IMR-90 (cell line): ENCODE data around the gene SLIT1. TPM values are rescaled to one million over a fixed set of nuclear protein-coding genes. Genes with fewer than 3 reads are reported as not detected.

Experiments
- ATAC-seq: fragments of 200-7000 bp; cut with Tn5 transposase; 2 replicates; pipeline ENCODE4 v1.9.1; 2020; ENCODE audit warnings: low read depth, mild to moderate bottlenecking, moderate library complexity
- BruUV-seq: library from RNA; stranded (reverse); fragments of 400-500 nt; replicated peaks from 2 replicates; lab custom pipeline; 2021; lab: Mats Ljungman, UMichigan
- CTCF ChIA-PET: fragments of 300-600 bp; formaldehyde crosslinking; extraction: SDS; loops from one replicate; lab custom pipeline; 2021; ENCODE audit warnings: antibody characterized with exemption; lab: Yijun Ruan, JAX
- POLR2A ChIA-PET: fragments of 300-600 bp; sonication (Branson Sonifier 250); formaldehyde crosslinking; loops from one replicate; lab custom pipeline; 2022; ENCODE audit warnings: antibody characterized with exemption; ENCODE audit not compliant: unreplicated experiment; lab: Charles Lee
- DNase-seq: peaks from one replicate; pipeline ENCODE4 v3.0.0; 2013
- H2AFZ ChIP-seq: replicated peaks from 2 replicates; pipeline ENCODE3; 2013; ENCODE audit warnings: low read length, mild to moderate bottlenecking; ENCODE audit not compliant: poor library complexity
- H2AK5ac ChIP-seq: 2 replicates; pipeline ENCODE4 v1.6.1; 2013; ENCODE audit warnings: low read depth, low read length, inconsistent platforms
- H2AK9ac ChIP-seq: replicated peaks from 2 replicates; pipeline ENCODE3; 2013; ENCODE audit warnings: mild to moderate bottlenecking, low read depth, low read length, moderate library complexity; ENCODE audit not compliant: poor library complexity
- H2BK120ac ChIP-seq: 2 replicates; pipeline ENCODE4 v1.6.1; 2013; ENCODE audit warnings: low read depth, low read length, inconsistent platforms
- H2BK15ac ChIP-seq: 3 replicates; pipeline ENCODE4 v1.6.1; 2013; ENCODE audit warnings: low read depth, low read length, inconsistent platforms
- H2BK20ac ChIP-seq: 2 replicates; pipeline ENCODE4 v1.6.1; 2013; ENCODE audit warnings: low read depth, mild to moderate bottlenecking, inconsistent platforms, low read length, moderate library complexity
- H2BK5ac ChIP-seq: 2 replicates; pipeline ENCODE4 v1.6.1; 2013; ENCODE audit warnings: mild to moderate bottlenecking, low read depth, low read length, inconsistent platforms; ENCODE audit not compliant: poor library complexity, severe bottlenecking
- H3K14ac ChIP-seq: replicated peaks from 2 replicates; pipeline ENCODE4 v1.6.1; 2013; ENCODE audit warnings: low read depth, low read length, inconsistent platforms
- H3K18ac ChIP-seq: 2 replicates; pipeline ENCODE4 v1.6.1; 2013; ENCODE audit warnings: low read depth, low read length, control low read depth
- H3K23ac ChIP-seq: 2 replicates; pipeline ENCODE4 v1.6.1; 2013; ENCODE audit warnings: low read depth, low read length, inconsistent platforms
- H3K27ac ChIP-seq: 2 replicates; pipeline ENCODE4 v1.5.1; 2013; ENCODE audit warnings: mild to moderate bottlenecking, control low read depth, low read length; ENCODE audit not compliant: insufficient read depth
- H3K27me3 ChIP-seq: 2 replicates; pipeline ENCODE4 v1.6.1; 2013; ENCODE audit warnings: low read length; ENCODE audit not compliant: control insufficient read depth, insufficient read depth
- H3K36me3 ChIP-seq: 2 replicates; pipeline ENCODE4 v1.6.1; 2013; ENCODE audit warnings: low read length, mixed read lengths; ENCODE audit not compliant: control insufficient read depth, insufficient read depth
- H3K4ac ChIP-seq: 2 replicates; pipeline ENCODE4 v1.6.1; 2013; ENCODE audit warnings: low read depth, low read length, inconsistent platforms
- H3K4me1 ChIP-seq: 2 replicates; pipeline ENCODE4 v1.6.1; 2013; ENCODE audit warnings: low read length, mixed read lengths; ENCODE audit not compliant: control insufficient read depth, insufficient read depth
- H3K4me2 ChIP-seq: 2 replicates; pipeline ENCODE4 v1.6.1; 2013; ENCODE audit warnings: low read depth, mild to moderate bottlenecking, control low read depth, low read length, moderate library complexity
- H3K4me3 ChIP-seq: 2 replicates; pipeline ENCODE4 v1.5.1; 2013; ENCODE audit warnings: low read depth, mild to moderate bottlenecking, control low read depth, low read length, moderate library complexity; ENCODE audit not compliant: insufficient read depth
- H3K56ac ChIP-seq: 2 replicates; pipeline ENCODE4 v1.6.1; 2013; ENCODE audit warnings: low read length, inconsistent platforms; ENCODE audit not compliant: insufficient read depth; ENCODE audit errors: extremely low read depth
- H3K79me1 ChIP-seq, 2 experiments: 2 replicates each; pipeline ENCODE4 v1.6.1; 2013; ENCODE audit warnings: low read length in 2 of 2, inconsistent platforms in 1 of 2, low read depth in 1 of 2
- H3K9ac ChIP-seq: 2 replicates; pipeline ENCODE4 v1.6.1; 2013; ENCODE audit warnings: low read depth, low read length, control low read depth
- H3K9me1 ChIP-seq: 2 replicates; pipeline ENCODE4 v1.6.1; 2013; ENCODE audit warnings: low read length, inconsistent platforms; ENCODE audit not compliant: insufficient read depth
- H3K9me3 ChIP-seq: 2 replicates; pipeline ENCODE4 v1.6.1; 2013; ENCODE audit warnings: low read length; ENCODE audit not compliant: control insufficient read depth, insufficient read depth
- H4K20me1 ChIP-seq: 2 replicates; pipeline ENCODE4 v1.6.1; 2013; ENCODE audit warnings: low read length, inconsistent platforms; ENCODE audit not compliant: insufficient read depth
- H4K5ac ChIP-seq: 2 replicates; pipeline ENCODE4 v1.6.1; 2013; ENCODE audit warnings: mild to moderate bottlenecking, low read depth, low read length, control low read depth
- H4K8ac ChIP-seq, 2 experiments: 2 replicates each; pipeline ENCODE4 v1.6.1; 2013; ENCODE audit warnings: low read depth in 2 of 2, low read length in 2 of 2, control low read depth in 1 of 2, inconsistent platforms in 1 of 2
- H4K91ac ChIP-seq: 2 replicates; pipeline ENCODE4 v1.6.1; 2013; ENCODE audit warnings: low read depth, low read length, inconsistent platforms; ENCODE audit not compliant: insufficient read depth
- BHLHE40 ChIP-seq: fragments of 150-350 bp; IDR thresholded peaks from 2 replicates; pipeline ENCODE4 v1.6.1; 2016; ENCODE audit warnings: mild to moderate bottlenecking, low read depth, low read length
- CEBPB ChIP-seq: IDR thresholded peaks from 2 replicates; pipeline ENCODE4 v1.6.1; 2012; ENCODE audit warnings: low read depth, low read length, improper control_type of control experiment
- CHD1 ChIP-seq: IDR thresholded peaks from 2 replicates; pipeline ENCODE4 v1.6.1; 2012; ENCODE audit warnings: low read depth, low read length, improper control_type of control experiment
- FOS ChIP-seq: fragments of 150-350 bp; IDR thresholded peaks from 2 replicates; pipeline ENCODE4 v1.6.1; 2016; ENCODE audit warnings: low read depth, low read length
- MAZ ChIP-seq: IDR thresholded peaks from 2 replicates; pipeline ENCODE4 v1.6.1; 2012; ENCODE audit warnings: low read depth, mild to moderate bottlenecking, low read length, improper control_type of control experiment, moderate library complexity, borderline replicate concordance
- MXI1 ChIP-seq: IDR thresholded peaks from 2 replicates; pipeline ENCODE4 v1.6.1; 2012; ENCODE audit warnings: low read depth, mild to moderate bottlenecking, low read length, moderate library complexity, borderline replicate concordance
- NFE2L2 ChIP-seq: fragments of 150-350 bp; IDR thresholded peaks from 2 replicates; pipeline ENCODE4 v1.6.1; 2016; ENCODE audit warnings: low read depth, mild to moderate bottlenecking, low read length
- RAD21 ChIP-seq: IDR thresholded peaks from 2 replicates; pipeline ENCODE4 v1.6.1; 2012; ENCODE audit warnings: low read length, improper control_type of control experiment
- RCOR1 ChIP-seq: IDR thresholded peaks from 2 replicates; pipeline ENCODE4 v1.6.1; 2012; ENCODE audit warnings: mild to moderate bottlenecking, low read length, improper control_type of control experiment; ENCODE audit not compliant: insufficient replicate concordance
- SMC3 ChIP-seq: fragments of 150-350 bp; IDR thresholded peaks from 2 replicates; pipeline ENCODE4 v1.6.1; 2016; ENCODE audit warnings: low read depth, mild to moderate bottlenecking, antibody characterized with exemption, low read length, moderate library complexity
- WGBS, 2 experiments: methylation state at CpG; one replicate each; pipeline versions ENCODE4 v1.1.5 to v1.1.7; 2013; ENCODE audit warnings: missing lambda C conversion rate in 2 of 2; ENCODE audit not compliant: insufficient read length in 1 of 2; ENCODE audit errors: extremely low coverage in 2 of 2; 5-methylcytosine and 5-hydroxymethylcytosine counted together
- dilution Hi-C: fragments of 300-500 bp; cut with HindIII; formaldehyde crosslinking; loops from one replicate; pipeline ENCODE4 v1.14.3; 2018; ENCODE audit warnings: low sequenced_read_pairs; ENCODE audit not compliant: unreplicated experiment
- in situ Hi-C: fragments of 300-500 bp; cut with MboI; formaldehyde crosslinking; loops from 3 replicates; pipeline ENCODE4 v1.14.3; 2019; ENCODE audit warnings: low sequenced_read_pairs, inconsistent platforms, mixed read lengths
- intact Hi-C: fragments of 100-400 bp; cut with micrococcal nuclease; formaldehyde crosslinking; loops from 2 replicates; pipeline ENCODE4 v1.10.0; 2022
- polyA plus RNA-seq, 3 experiments: library from polyadenylated mRNA; depleted of rRNA; stranded (reverse); fragments of >200 nt; gene quantifications; 2 replicates each; pipeline ENCODE4 v1.2.3, GENCODE V29; 2012; ENCODE audit warnings: low replicate concordance in 1 of 3
- total RNA-seq: library from RNA; depleted of rRNA; stranded (reverse); fragments of >200 nt; gene quantifications from 2 replicates; pipeline ENCODE4 v1.2.3, GENCODE V29; 2012
- TF ChIP-seq, protein P1 (sequence below): fragments of 150-350 bp; IDR thresholded peaks from 2 replicates; pipeline ENCODE4 v1.6.1; 2016; ENCODE audit warnings: low read depth, mild to moderate bottlenecking, low read length, moderate library complexity, borderline replicate concordance

The SLIT1 gene
- total and polyA plus RNA-seq, 2 of the 4 experiments (the other 2 are of a cell fraction), result under 0.01 TPM

DNA sequence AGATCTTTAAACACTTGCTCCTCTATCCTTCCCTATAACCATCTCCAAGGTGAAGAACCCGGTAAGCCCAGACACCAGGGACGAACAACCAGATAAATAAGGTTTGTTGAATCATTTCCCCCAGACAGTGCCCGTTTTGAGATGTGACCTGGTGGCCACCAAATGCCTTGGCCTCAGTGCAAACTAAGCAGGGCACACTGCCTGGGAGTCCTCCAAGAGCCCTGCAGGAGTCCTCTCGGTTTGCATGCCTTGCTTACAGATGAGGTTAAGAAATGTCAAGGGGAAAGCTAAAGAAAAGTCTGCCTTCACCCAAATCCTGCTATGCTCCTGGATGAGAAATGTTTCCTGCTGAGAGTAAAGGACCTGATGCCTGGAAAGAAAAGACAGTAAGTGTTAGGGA is 31.6 kb downstream of the SLIT1 start:
- no peak overlapping the region for H3K18ac ChIP-seq
- dilution Hi-C loops, result no loop called here
- ChIA-PET POLR2A (no interaction called here), CTCF (no interaction called here)
- no peaks in the 10 kb centered on the region for H3K36me3 ChIP-seq
- H3K27me3 ChIP-seq, result peaks cover 11% of the 10 kb centered on the region
- ATAC-seq, result no peak
- H3K4me2 ChIP-seq, result no peak overlapping the region
- no peak overlapping the region for H2AK9ac ChIP-seq
- no peak overlapping the region for H3K56ac ChIP-seq
- 50% methylated on average over 2 of the region's 4 CpGs; no CpG with 5 or more reads in 1 of the 2 experiments for WGBS, 2 experiments
- intact Hi-C loops, result no loop called here
- in situ Hi-C loops, result no loop called here
- H4K20me1 ChIP-seq, result no peaks in the 10 kb centered on the region
- no peak overlapping the region for H4K5ac ChIP-seq
- H2AFZ ChIP-seq, result no peak overlapping the region
- no TSS peak for BruUV-seq
- H2BK15ac ChIP-seq, result no peak overlapping the region
- H3K14ac ChIP-seq, result no peak overlapping the region
- H3K9me3 ChIP-seq, result no peaks in the 10 kb centered on the region
- H3K23ac ChIP-seq, result no peak overlapping the region
- H3K27ac ChIP-seq, result no peak overlapping the region
- H3K9ac ChIP-seq, result no peak overlapping the region
- DNase-seq, result no peak
- no peaks in the 10 kb centered on the region for H3K9me1 ChIP-seq
- no peak overlapping the region for H4K91ac ChIP-seq
- no peak overlapping the region for H4K8ac ChIP-seq
- H2BK5ac ChIP-seq, result no peak overlapping the region
- no peaks in the 10 kb centered on the region for H3K79me1 ChIP-seq
- H2BK20ac ChIP-seq, result no peak overlapping the region
- no peak overlapping the region for H2BK120ac ChIP-seq
- no peak overlapping the region for H3K4ac ChIP-seq
- TF ChIP-seq, protein P1, sequence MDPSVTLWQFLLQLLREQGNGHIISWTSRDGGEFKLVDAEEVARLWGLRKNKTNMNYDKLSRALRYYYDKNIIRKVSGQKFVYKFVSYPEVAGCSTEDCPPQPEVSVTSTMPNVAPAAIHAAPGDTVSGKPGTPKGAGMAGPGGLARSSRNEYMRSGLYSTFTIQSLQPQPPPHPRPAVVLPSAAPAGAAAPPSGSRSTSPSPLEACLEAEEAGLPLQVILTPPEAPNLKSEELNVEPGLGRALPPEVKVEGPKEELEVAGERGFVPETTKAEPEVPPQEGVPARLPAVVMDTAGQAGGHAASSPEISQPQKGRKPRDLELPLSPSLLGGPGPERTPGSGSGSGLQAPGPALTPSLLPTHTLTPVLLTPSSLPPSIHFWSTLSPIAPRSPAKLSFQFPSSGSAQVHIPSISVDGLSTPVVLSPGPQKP, result no peak
- TF ChIP-seq SMC3, result no peak
- no peak for TF ChIP-seq MAZ
- TF ChIP-seq MXI1, result no peak
- TF ChIP-seq RAD21, result no peak
- TF ChIP-seq CEBPB, result no peak
- no peak for TF ChIP-seq CHD1
- no peak for TF ChIP-seq FOS
- no peak for TF ChIP-seq NFE2L2
- no peak for TF ChIP-seq BHLHE40
- TF ChIP-seq RCOR1, result no peak
- no peak overlapping the region for H3K4me3 ChIP-seq
- no peaks in the 10 kb centered on the region for H3K4me1 ChIP-seq
- H2AK5ac ChIP-seq, result no peak overlapping the region
